H1 (cell line): ENCODE measurements around the gene DDC. TPM values are rescaled to one million over a fixed set of nuclear protein-coding genes. Genes with fewer than 3 reads are reported as not detected.

ENCODE experiments used
- CTCF ChIA-PET: fragments of 300-600 bp; sonication (Branson Sonifier 250); formaldehyde crosslinking; loops from one replicate; lab custom pipeline; 2021; ENCODE audit not compliant: partially characterized antibody; lab: Charles Lee
- POLR2A ChIA-PET: fragments of 300-600 bp; sonication (Branson Sonifier 250); formaldehyde crosslinking; loops from one replicate; lab custom pipeline; 2021; ENCODE audit warnings: inconsistent platforms; ENCODE audit not compliant: partially characterized antibody; lab: Charles Lee
- DNase-seq, 2 experiments: peaks; one replicate each; pipeline versions ENCODE4 v3.0.0 to v3.0.0-alpha.2; 2010 to 2022; ENCODE audit warnings: low spot score in 2 of 2, low read depth in 1 of 2, mixed read lengths in 1 of 2
- FAIRE-seq: peaks from 2 replicates; lab custom pipeline; 2011; peaks lifted over from hg19 to GRCh38; lab: Jason Lieb, UNC
- H2AFZ ChIP-seq: 2 replicates; pipeline ENCODE4 v1.8.1; 2012; ENCODE audit warnings: low read length, inconsistent platforms
- H2AK5ac ChIP-seq: 2 replicates; pipeline ENCODE4 v1.6.1; 2013; ENCODE audit warnings: low read depth, low read length
- H2BK120ac ChIP-seq: replicated peaks from 2 replicates; pipeline ENCODE3; 2013; ENCODE audit warnings: low read depth, low read length, inconsistent platforms
- H2BK12ac ChIP-seq: 2 replicates; pipeline ENCODE4 v1.6.1; 2013; ENCODE audit warnings: low read depth, low read length
- H2BK15ac ChIP-seq: 2 replicates; pipeline ENCODE4 v1.6.1; 2013; ENCODE audit warnings: low read length
- H2BK20ac ChIP-seq: 2 replicates; pipeline ENCODE4 v1.6.1; 2013; ENCODE audit warnings: low read length
- H2BK5ac ChIP-seq: 2 replicates; pipeline ENCODE4 v1.6.1; 2013; ENCODE audit warnings: low read depth, low read length
- H3K14ac ChIP-seq: 2 replicates; pipeline ENCODE4 v1.6.1; 2013; ENCODE audit warnings: inconsistent platforms; ENCODE audit not compliant: insufficient read length
- H3K18ac ChIP-seq: 2 replicates; pipeline ENCODE4 v1.6.1; 2013; ENCODE audit warnings: low read length; ENCODE audit errors: extremely low read depth
- H3K23ac ChIP-seq: 2 replicates; pipeline ENCODE4 v1.6.1; 2013; ENCODE audit warnings: inconsistent platforms; ENCODE audit not compliant: insufficient read length
- H3K23me2 ChIP-seq: 2 replicates; pipeline ENCODE4 v1.6.1; 2013; ENCODE audit warnings: low read depth, low read length
- H3K27ac ChIP-seq: 2 replicates; pipeline ENCODE4 v1.6.1; 2011; ENCODE audit warnings: low read depth, low read length, inconsistent platforms
- H3K27me3 ChIP-seq, 4 experiments: replicated peaks in 1 of 4; 1 replicate in 1 of 4; 2 replicates in 3 of 4; pipeline versions ENCODE4 v1.6.1 to v1.8.1; 2011 to 2013; ENCODE audit warnings: low read length in 3 of 4, mild to moderate bottlenecking in 3 of 4, inconsistent platforms in 2 of 4, mixed read lengths in 2 of 4, moderate library complexity in 1 of 4; ENCODE audit not compliant: control insufficient read depth in 3 of 4, insufficient read depth in 3 of 4; ENCODE audit errors: extremely low read depth in 1 of 4
- H3K36me3 ChIP-seq, 4 experiments: 2 replicates each; pipeline versions ENCODE4 v1.6.1 to v1.8.1; 2011 to 2013; ENCODE audit warnings: mild to moderate bottlenecking in 4 of 4, low read length in 3 of 4, moderate library complexity in 2 of 4, control low read depth in 1 of 4, inconsistent platforms in 1 of 4; ENCODE audit not compliant: insufficient read depth in 4 of 4, control insufficient read depth in 2 of 4
- H3K4ac ChIP-seq: replicated peaks from 2 replicates; pipeline ENCODE3; 2013; ENCODE audit warnings: low read length, low read depth, mixed read lengths, inconsistent platforms; ENCODE audit not compliant: insufficient read length
- H3K4me1 ChIP-seq, 4 experiments: replicated peaks in 1 of 4; 1 replicate in 1 of 4; 2 replicates in 3 of 4; pipeline versions ENCODE4 v1.6.1 to v1.8.1; 2011 to 2013; ENCODE audit warnings: low read length in 3 of 4, inconsistent platforms in 2 of 4, mixed read lengths in 1 of 4; ENCODE audit not compliant: insufficient read depth in 4 of 4, control insufficient read depth in 3 of 4
- H3K4me2 ChIP-seq, 2 experiments: 2 replicates each; pipeline versions ENCODE4 v1.6.1 to v1.8.1; 2011 to 2013; ENCODE audit warnings: low read depth in 2 of 2, low read length in 2 of 2, control low read depth in 1 of 2, inconsistent platforms in 1 of 2, mild to moderate bottlenecking in 1 of 2; ENCODE audit not compliant: insufficient read depth in 1 of 2
- H3K4me3 ChIP-seq, 4 experiments: fragments of 200-600, 300-600 bp in 1 of 4; sonication (generic), shearing (Covaris generic), sonication (Bioruptor Twin) in 1 of 4; 2 replicates each; pipeline versions ENCODE4 v1.5.1 to v1.8.1; 2011 to 2016; ENCODE audit warnings: low read length in 4 of 4, low read depth in 3 of 4, control low read depth in 2 of 4, inconsistent platforms in 2 of 4, mild to moderate bottlenecking in 2 of 4, mixed read lengths in 1 of 4, moderate library complexity in 1 of 4; ENCODE audit not compliant: insufficient read depth in 2 of 4; ENCODE audit errors: extremely low read depth in 1 of 4
- H3K56ac ChIP-seq: replicated peaks from 2 replicates; pipeline ENCODE3; 2013; ENCODE audit warnings: low read depth, mild to moderate bottlenecking, mixed read lengths, low read length, inconsistent platforms; ENCODE audit not compliant: insufficient read length
- H3K79me1 ChIP-seq: 2 replicates; pipeline ENCODE4 v1.6.1; 2013; ENCODE audit warnings: low read depth, low read length, control low read depth
- H3K79me2 ChIP-seq, 2 experiments: 2 replicates each; pipeline versions ENCODE4 v1.6.1 to v1.8.1; 2012 to 2013; ENCODE audit warnings: low read length in 2 of 2, mild to moderate bottlenecking in 2 of 2, inconsistent platforms in 1 of 2; ENCODE audit not compliant: insufficient read depth in 2 of 2, control insufficient read depth in 1 of 2
- H3K9ac ChIP-seq, 4 experiments: replicated peaks in 1 of 4; 1 replicate in 1 of 4; 2 replicates in 3 of 4; pipeline versions ENCODE4 v1.6.1 to v1.8.1; 2011 to 2013; ENCODE audit warnings: low read depth in 3 of 4, low read length in 3 of 4, control low read depth in 2 of 4, mild to moderate bottlenecking in 2 of 4, moderate library complexity in 2 of 4, inconsistent platforms in 1 of 4; ENCODE audit errors: extremely low read depth in 1 of 4
- H3K9me3 ChIP-seq, 2 experiments: 2 replicates each; pipeline versions ENCODE4 v1.6.1 to v1.8.1; 2012 to 2013; ENCODE audit warnings: mild to moderate bottlenecking in 2 of 2, moderate library complexity in 2 of 2, control low read depth in 1 of 2, inconsistent platforms in 1 of 2, low read depth in 1 of 2, low read length in 1 of 2, mixed read lengths in 1 of 2; ENCODE audit not compliant: insufficient read depth in 2 of 2
- H4K20me1 ChIP-seq, 2 experiments: replicated peaks in 1 of 2; 2 replicates each; pipeline versions ENCODE3 to v1.8.1; 2011 to 2013; ENCODE audit warnings: inconsistent platforms in 2 of 2, low read length in 2 of 2, mild to moderate bottlenecking in 1 of 2; ENCODE audit not compliant: insufficient read depth in 2 of 2, control insufficient read depth in 1 of 2
- H4K5ac ChIP-seq: 2 replicates; pipeline ENCODE4 v1.6.1; 2013; ENCODE audit warnings: low read length, low read depth, mixed read lengths, inconsistent platforms; ENCODE audit not compliant: insufficient read length
- H4K8ac ChIP-seq: 2 replicates; pipeline ENCODE4 v1.8.0; 2013; ENCODE audit warnings: mild to moderate bottlenecking, moderate library complexity, low read length, inconsistent platforms; ENCODE audit not compliant: insufficient read depth; ENCODE audit errors: extremely low read depth
- H4K91ac ChIP-seq: replicated peaks from 2 replicates; pipeline ENCODE3; 2013; ENCODE audit warnings: low read length, mixed read lengths, inconsistent platforms; ENCODE audit not compliant: insufficient read length
- CTBP2 ChIP-seq: IDR thresholded peaks from 2 replicates; pipeline ENCODE4 v1.7.0; 2011; ENCODE audit warnings: borderline replicate concordance, mild to moderate bottlenecking, moderate library complexity, mixed read lengths, low read length; ENCODE audit not compliant: insufficient read depth, insufficient read length
- GTF2F1 ChIP-seq: IDR thresholded peaks from 2 replicates; pipeline ENCODE4 v1.6.1; 2012; ENCODE audit warnings: low read depth, low read length, improper control_type of control experiment, borderline replicate concordance
- HDAC6 ChIP-seq: IDR thresholded peaks from one replicate; pipeline ENCODE4 v1.7.1; 2012; ENCODE audit warnings: low read depth, mild to moderate bottlenecking, inconsistent platforms, low read length, moderate library complexity
- NANOG ChIP-seq: IDR thresholded peaks from 2 replicates; pipeline ENCODE4 v1.6.1; 2011; ENCODE audit warnings: low read length, low read depth, mild to moderate bottlenecking, inconsistent platforms; ENCODE audit not compliant: insufficient read depth, poor library complexity, severe bottlenecking
- SIX5 ChIP-seq: IDR thresholded peaks from 2 replicates; pipeline ENCODE4 v1.6.1; 2011; ENCODE audit warnings: mild to moderate bottlenecking, low read depth, low read length
- YY1 ChIP-seq: IDR thresholded peaks from 2 replicates; pipeline ENCODE4 v1.6.1; 2011; ENCODE audit warnings: low read depth, mild to moderate bottlenecking, low read length
- WGBS, 2 experiments: shearing (Covaris generic) in 1 of 2; methylation state at CpG; one replicate each; pipeline versions ENCODE4 v1.1.6 to v1.1.7; 2013 to 2015; ENCODE audit warnings: low lambda C conversion rate in 2 of 2, mixed read lengths in 2 of 2, inconsistent platforms in 1 of 2, low coverage in 1 of 2, missing lambda C conversion rate in 1 of 2; ENCODE audit not compliant: insufficient replicate concordance in 2 of 2, insufficient coverage in 1 of 2, insufficient read length in 1 of 2; ENCODE audit errors: extremely low coverage in 1 of 2, missing lambda C conversion rate in 1 of 2; 5-methylcytosine and 5-hydroxymethylcytosine counted together
- polyA plus RNA-seq, 7 experiments: library from polyadenylated mRNA; depleted of rRNA in 3 of 7; stranded (reverse) in 5 of 7; unstranded in 2 of 7; fragments of >200 nt in 5 of 7; fragments of 200-250 nt in 2 of 7; gene quantifications; 1 replicate in 5 of 7; 2 replicates in 1 of 7; 4 replicates in 1 of 7; pipeline versions ENCODE4 v1.2.1 to v1.2.3, GENCODE V29; 2011 to 2013; ENCODE audit warnings: missing spikeins in 2 of 7, mixed read lengths in 2 of 7
- total RNA-seq: library from RNA; stranded (reverse); fragmentation: NEBNext Ultra II Directional; extraction: Animal tissue kit (Norgen Biotek cat#: 25700); gene quantifications from 2 replicates; pipeline ENCODE4 v1.2.1, GENCODE V29; 2021

DDC gene
- total and polyA plus RNA-seq, 2 of the 8 experiments (the other 6 are each of a cell fraction or from before 2014, with no cell fraction given): 0.05 TPM; not detected in 1

GRCh38 chr7:50528266-50529092 is 36.7 kb downstream of the DDC start:
- no peak overlapping the region for H3K23ac ChIP-seq
- CTCF ChIA-PET: interaction anchor here (1.0 kb wide), 1 partner anchor 60 kb away, joined by 5 read pairs; no protein-coding TSS in a partner anchor
- H2BK12ac ChIP-seq: no peak overlapping the region
- no peak overlapping the region for H2BK15ac ChIP-seq
- H2AFZ ChIP-seq: peak overlapping the region; percentile 100
- H3K79me1 ChIP-seq: no peaks in the 10 kb centered on the region
- WGBS, 2 experiments: 86% methylated on average over 11 of the region's 11 CpGs; no CpG with 5 or more reads in 1 of the 2 experiments
- peaks cover 0 to 6% (median 2%) of the 10 kb centered on the region in 4 experiments; a peak in 3 of 7 replicates for H3K4me1 ChIP-seq
- no peak overlapping the region for H2AK5ac ChIP-seq
- no peaks in the 10 kb centered on the region for H3K23me2 ChIP-seq
- H3K79me2 ChIP-seq: no peaks in the 10 kb centered on the region
- FAIRE-seq (no peak), DNase-seq (no peak)
- H3K56ac ChIP-seq: no peak overlapping the region
- TF ChIP-seq HDAC6 (no peak), GTF2F1 (no peak), SIX5 (no peak), CTBP2 (no peak), YY1 (no peak), NANOG (no peak)
- no peaks in the 10 kb centered on the region for H4K20me1 ChIP-seq
- peak overlapping the region; percentile 11; the same call in 1 of the 2 replicates for H4K8ac ChIP-seq
- H3K4me2 ChIP-seq: no peak overlapping the region; a peak in 1 of 4 replicates
- H3K4me3 ChIP-seq: no peak overlapping the region
- H3K4ac ChIP-seq: no peak overlapping the region
- H3K9ac ChIP-seq: no peak overlapping the region
- no peak overlapping the region for H2BK120ac ChIP-seq
- no peaks in the 10 kb centered on the region for H3K27me3 ChIP-seq
- no peak overlapping the region for H4K5ac ChIP-seq
- H2BK5ac ChIP-seq: no peak overlapping the region
- no peak overlapping the region for H3K14ac ChIP-seq
- no peak overlapping the region for H4K91ac ChIP-seq
- H3K9me3 ChIP-seq: no peaks in the 10 kb centered on the region
- no peak overlapping the region for H3K27ac ChIP-seq
- POLR2A ChIA-PET: no interaction called here
- H3K18ac ChIP-seq: no peak overlapping the region
- H3K36me3 ChIP-seq: no peaks in the 10 kb centered on the region
- H2BK20ac ChIP-seq: no peak overlapping the region
